Vagina (tissue), 2 donors: ENCODE results near the gene DHCR7. TPM values are rescaled to one million over a fixed set of nuclear protein-coding genes. Genes with fewer than 3 reads are reported as not detected.

Source experiments
- DNase-seq, 2 donors: peaks; one replicate each; pipeline ENCODE4 v3.0.0-alpha.2; 2017; ENCODE audit errors: extremely low spot score in 2 of 2
- H3K27ac ChIP-seq: fragments of 200-600 bp; sonication (generic); one replicate; pipeline ENCODE4 v1.5.1; 2019
- H3K27me3 ChIP-seq: fragments of 200-600 bp; sonication (generic); one replicate; pipeline ENCODE4 v1.5.1; 2019
- H3K36me3 ChIP-seq, 2 donors: fragments of 200-600 bp; sonication (generic); one replicate each; pipeline ENCODE4 v1.5.1; 2017 to 2019
- H3K4me1 ChIP-seq: fragments of 200-600 bp; sonication (generic); one replicate; pipeline ENCODE4 v1.5.1; 2019
- H3K4me3 ChIP-seq, 2 donors: fragments of 200-600 bp; sonication (generic); 1 replicate in 1 of 2; 2 replicates in 1 of 2; pipeline ENCODE4 v1.5.1; 2016 to 2019
- H3K9me3 ChIP-seq: fragments of 200-600 bp; sonication (generic); one replicate; pipeline ENCODE4 v1.5.1; 2019
- POLR2A ChIP-seq, 2 donors: fragments of 450-650 bp; IDR thresholded peaks; one replicate each; pipeline ENCODE4 v1.6.1; 2017; ENCODE audit warnings: antibody characterized with exemption in 2 of 2, mild to moderate bottlenecking in 2 of 2, moderate library complexity in 2 of 2
- POLR2AphosphoS5 ChIP-seq, 2 donors: sonication (generic); formaldehyde crosslinking; IDR thresholded peaks; one replicate each; pipeline ENCODE4 v1.9.0; 2017; ENCODE audit warnings: antibody characterized with exemption in 2 of 2, mild to moderate bottlenecking in 2 of 2, low read depth in 1 of 2; ENCODE audit not compliant: insufficient read depth in 1 of 2
- intact Hi-C: fragments of 100-400 bp; cut with DNase I; formaldehyde crosslinking; loops from one replicate; pipeline ENCODE4 v1.15.1; 2023
- total RNA-seq: library from RNA; depleted of rRNA; stranded (reverse); fragments of >200 nt; gene quantifications from one replicate; pipeline ENCODE4 v1.2.3, GENCODE V29; 2016
- TF ChIP-seq, protein P1 (sequence below), 3 experiments: fragments of 450-650 bp in 2 of 3; fragments of 200-600 bp in 1 of 3; sonication (generic) in 1 of 3; IDR thresholded peaks; one replicate each; pipeline ENCODE4 v1.5.1; 2017 to 2019; ENCODE audit warnings: antibody characterized with exemption in 3 of 3, mild to moderate bottlenecking in 2 of 3, moderate library complexity in 2 of 3

The DHCR7 gene
- total RNA-seq, 1 donor from 2014 or later: 26.8 TPM

- intact Hi-C loops: no loop called here
- TF ChIP-seq POLR2AphosphoS5 (IDR thresholded peaks at IDR 0.05; ENCODE audit: insufficient read depth in 1 of 2, low read depth in 1 of 2) (no peak), POLR2A (IDR thresholded peaks at IDR 0.05) (no peak)
- TF ChIP-seq, protein P1, sequence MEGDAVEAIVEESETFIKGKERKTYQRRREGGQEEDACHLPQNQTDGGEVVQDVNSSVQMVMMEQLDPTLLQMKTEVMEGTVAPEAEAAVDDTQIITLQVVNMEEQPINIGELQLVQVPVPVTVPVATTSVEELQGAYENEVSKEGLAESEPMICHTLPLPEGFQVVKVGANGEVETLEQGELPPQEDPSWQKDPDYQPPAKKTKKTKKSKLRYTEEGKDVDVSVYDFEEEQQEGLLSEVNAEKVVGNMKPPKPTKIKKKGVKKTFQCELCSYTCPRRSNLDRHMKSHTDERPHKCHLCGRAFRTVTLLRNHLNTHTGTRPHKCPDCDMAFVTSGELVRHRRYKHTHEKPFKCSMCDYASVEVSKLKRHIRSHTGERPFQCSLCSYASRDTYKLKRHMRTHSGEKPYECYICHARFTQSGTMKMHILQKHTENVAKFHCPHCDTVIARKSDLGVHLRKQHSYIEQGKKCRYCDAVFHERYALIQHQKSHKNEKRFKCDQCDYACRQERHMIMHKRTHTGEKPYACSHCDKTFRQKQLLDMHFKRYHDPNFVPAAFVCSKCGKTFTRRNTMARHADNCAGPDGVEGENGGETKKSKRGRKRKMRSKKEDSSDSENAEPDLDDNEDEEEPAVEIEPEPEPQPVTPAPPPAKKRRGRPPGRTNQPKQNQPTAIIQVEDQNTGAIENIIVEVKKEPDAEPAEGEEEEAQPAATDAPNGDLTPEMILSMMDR (IDR thresholded peaks at IDR 0.05): no peak
- no peaks in the 10 kb centered on the region for H3K27me3 ChIP-seq
- no peaks in the 10 kb centered on the region for H3K9me3 ChIP-seq
- no peaks in the 10 kb centered on the region for H3K4me1 ChIP-seq
- no peak overlapping the region for H3K4me3 ChIP-seq
- H3K27ac ChIP-seq: no peak overlapping the region
- no peak for DNase-seq
- H3K36me3 ChIP-seq: no peaks in the 10 kb centered on the region
Observed at GRCh38 chr11:71421392-71421950, 26.7 kb downstream of the DHCR7 start.

DNA sequence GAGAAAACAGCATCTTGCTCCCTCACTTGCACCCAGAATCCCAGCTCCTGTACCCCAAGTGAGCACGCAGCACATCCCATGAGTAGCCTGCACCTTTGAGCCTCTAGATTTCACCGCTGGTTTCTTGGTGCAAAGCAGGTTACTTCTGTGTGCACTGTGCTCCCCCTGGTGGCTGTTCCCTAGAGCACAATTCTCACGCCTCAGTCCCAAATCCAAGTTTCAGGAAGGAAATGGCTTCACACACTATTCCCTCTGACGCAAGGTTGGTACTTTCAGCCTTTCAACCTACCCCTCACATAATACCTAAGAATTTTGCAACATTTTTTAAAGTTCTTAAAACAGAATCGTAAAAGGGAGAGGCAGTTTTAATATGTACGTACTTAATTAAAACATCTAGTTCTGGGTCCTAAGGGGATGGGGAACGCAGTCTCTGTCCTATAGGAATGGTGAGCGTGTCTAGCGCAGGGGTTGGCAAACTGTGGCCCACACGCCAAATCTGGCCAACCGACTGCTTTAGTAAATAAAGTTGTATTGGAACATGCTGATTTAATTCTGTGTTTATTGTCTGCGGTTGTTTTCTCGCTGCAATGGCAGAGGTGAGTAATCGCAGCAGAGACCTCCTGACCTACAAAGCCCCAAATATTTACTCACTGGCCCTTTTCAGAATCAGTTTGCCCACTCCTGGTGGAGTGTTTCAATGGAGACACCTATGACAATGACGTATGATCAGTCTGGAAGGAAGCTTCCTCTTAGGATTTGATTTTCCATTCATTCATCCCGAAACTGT lies 27.5 kb downstream of the DHCR7 start:
- intact Hi-C loops: no loop called here
- no peaks in the 10 kb centered on the region for H3K4me1 ChIP-seq
- DNase-seq: no peak
- no peaks in the 10 kb centered on the region for H3K9me3 ChIP-seq
- H3K36me3 ChIP-seq: no peaks in the 10 kb centered on the region
- H3K27ac ChIP-seq: no peak overlapping the region
- no peak overlapping the region for H3K4me3 ChIP-seq
- TF ChIP-seq, protein P1 (IDR thresholded peaks at IDR 0.05): peak in 2 of 3 experiments; percentile 41 to 48
- TF ChIP-seq POLR2A (IDR thresholded peaks at IDR 0.05): no peak
- no peaks in the 10 kb centered on the region for H3K27me3 ChIP-seq

DNA sequence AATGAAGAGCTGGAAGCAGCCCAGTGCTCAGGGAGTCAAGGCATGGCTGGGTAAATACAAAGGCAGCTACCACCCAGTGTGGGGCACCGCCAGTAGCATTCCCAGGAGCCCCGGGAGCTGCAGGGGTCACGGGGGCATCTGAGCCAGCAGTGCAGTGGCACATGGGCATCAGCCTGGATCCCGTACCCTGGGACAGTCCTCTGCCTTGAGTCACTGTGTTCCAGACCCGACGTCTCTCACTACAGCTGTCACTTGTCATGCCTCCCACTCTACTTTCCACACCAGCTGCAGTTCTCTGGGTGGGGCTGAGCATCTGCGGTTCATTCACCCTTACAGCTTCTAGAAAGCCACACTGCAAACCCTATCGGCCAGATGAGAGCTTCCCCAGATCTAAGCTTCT lies 29.6 kb downstream of the DHCR7 start:
- H3K9me3 ChIP-seq: no peaks in the 10 kb centered on the region
- no peak for DNase-seq
- no peak overlapping the region for H3K4me3 ChIP-seq
- no peak overlapping the region for H3K27ac ChIP-seq
- no peak for TF ChIP-seq POLR2AphosphoS5 (IDR thresholded peaks at IDR 0.05; ENCODE audit: insufficient read depth in 1 of 2, low read depth in 1 of 2)
- no peak for TF ChIP-seq POLR2A (IDR thresholded peaks at IDR 0.05)
- TF ChIP-seq, protein P1 (IDR thresholded peaks at IDR 0.05): no peak
- intact Hi-C loops: no loop called here
- no peaks in the 10 kb centered on the region for H3K36me3 ChIP-seq
- no peaks in the 10 kb centered on the region for H3K4me1 ChIP-seq
- H3K27me3 ChIP-seq: no peaks in the 10 kb centered on the region

DNA sequence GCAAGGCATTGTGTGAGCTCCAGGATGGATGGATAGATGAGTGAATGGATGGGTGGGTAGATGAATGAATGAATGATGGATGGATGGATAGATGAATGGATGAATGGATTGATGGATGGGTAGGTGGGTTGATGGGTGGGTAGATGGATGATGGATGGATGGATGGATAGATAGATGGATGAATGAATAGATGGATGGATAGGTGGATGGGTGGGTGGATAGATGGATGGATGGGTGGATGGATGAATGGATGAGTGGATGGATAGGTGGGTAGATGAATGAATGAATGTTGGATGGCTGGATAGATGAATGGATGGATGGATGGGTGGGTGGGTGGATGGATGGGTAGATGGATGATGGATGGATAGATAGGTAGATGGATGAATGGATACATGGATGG lies 33.5 kb downstream of the DHCR7 start:
- Histone ChIP-seq H3K27me3 (no peaks in the 10 kb centered on the region), H3K4me3 (no peak overlapping the region), H3K36me3 (no peaks in the 10 kb centered on the region), H3K9me3 (no peaks in the 10 kb centered on the region), H3K27ac (no peak overlapping the region), H3K4me1 (no peaks in the 10 kb centered on the region)
- TF ChIP-seq POLR2A (IDR thresholded peaks at IDR 0.05) (no peak), POLR2AphosphoS5 (IDR thresholded peaks at IDR 0.05; ENCODE audit: insufficient read depth in 1 of 2, low read depth in 1 of 2) (no peak)
- TF ChIP-seq, protein P1 (IDR thresholded peaks at IDR 0.05): no peak
- DNase-seq: no peak
- intact Hi-C loops: no loop called here

DNA sequence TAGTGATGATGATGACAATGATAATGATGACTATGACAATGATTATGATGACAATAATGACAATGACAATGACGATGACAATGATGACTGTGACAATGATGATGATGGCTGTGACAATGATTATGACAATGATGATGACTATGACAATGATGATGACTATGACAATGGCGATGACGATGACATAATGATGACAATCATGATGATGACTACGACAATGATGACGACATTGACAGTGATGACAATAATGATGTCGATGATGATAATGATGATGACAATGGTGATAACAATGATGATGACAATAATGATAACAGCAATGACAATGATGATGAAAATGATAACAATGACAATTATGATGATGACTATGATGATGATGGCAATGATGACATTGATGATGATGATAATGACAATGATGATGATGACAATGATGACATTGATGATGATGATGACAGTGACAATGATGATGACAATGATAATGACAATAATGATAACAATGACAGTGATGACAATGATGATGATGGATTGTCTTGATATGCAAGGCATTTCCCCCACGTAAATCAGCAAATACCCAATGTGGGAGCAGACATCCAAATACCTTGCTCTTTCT lies 37.7 kb downstream of the DHCR7 start:
- H3K27me3 ChIP-seq: no peaks in the 10 kb centered on the region
- no peak for DNase-seq
- no peak overlapping the region for H3K27ac ChIP-seq
- TF ChIP-seq, protein P1 (IDR thresholded peaks at IDR 0.05): no peak
- TF ChIP-seq POLR2A (IDR thresholded peaks at IDR 0.05) (no peak), POLR2AphosphoS5 (IDR thresholded peaks at IDR 0.05; ENCODE audit: insufficient read depth in 1 of 2, low read depth in 1 of 2) (no peak)
- H3K9me3 ChIP-seq: no peaks in the 10 kb centered on the region
- H3K4me1 ChIP-seq: no peaks in the 10 kb centered on the region
- intact Hi-C loops: no loop called here
- no peak overlapping the region for H3K4me3 ChIP-seq
- H3K36me3 ChIP-seq: no peaks in the 10 kb centered on the region
